Esophagus squamous epithelium (tissue), 5 donors: ENCODE results near the gene GPAT3. TPM values are rescaled to one million over a fixed set of nuclear protein-coding genes. Genes with fewer than 3 reads are reported as not detected.

ENCODE experiments used
- DNase-seq: peaks from one replicate; lab custom pipeline; 2025; lab: John Stamatoyannopoulos, UW
- H3K27ac ChIP-seq, 4 donors: fragments of 200-600 bp; sonication (generic); one replicate each; pipeline ENCODE4 v1.5.1; 2016 to 2019; ENCODE audit warnings: mild to moderate bottlenecking in 1 of 4
- H3K27me3 ChIP-seq, 4 donors: fragments of 200-600 bp; sonication (generic); 1 replicate in 3 of 4; 2 replicates in 1 of 4; pipeline versions ENCODE4 v1.5.1 to v1.6.0; 2017 to 2021; ENCODE audit warnings: antibody characterized with exemption in 1 of 4
- H3K36me3 ChIP-seq, 3 donors: fragments of 200-600 bp; sonication (generic); one replicate each; pipeline ENCODE4 v1.5.1; 2016 to 2019
- H3K4me1 ChIP-seq, 3 donors: fragments of 200-600 bp; sonication (generic); one replicate each; pipeline ENCODE4 v1.5.1; 2017 to 2019
- H3K4me3 ChIP-seq, 4 donors: fragments of 200-600 bp; sonication (generic); 1 replicate in 3 of 4; 2 replicates in 1 of 4; pipeline ENCODE4 v1.5.1; 2016 to 2019; ENCODE audit warnings: mild to moderate bottlenecking in 2 of 4, moderate library complexity in 1 of 4
- H3K9me3 ChIP-seq, 3 donors: fragments of 200-600 bp; sonication (generic); one replicate each; pipeline ENCODE4 v1.5.1; 2016 to 2019
- POLR2A ChIP-seq, 4 donors: fragments of 450-650 bp; IDR thresholded peaks; one replicate each; pipeline ENCODE4 v1.6.1; 2017; ENCODE audit warnings: antibody characterized with exemption in 4 of 4, mild to moderate bottlenecking in 4 of 4, moderate library complexity in 3 of 4
- WGBS, 2 donors: methylation state at CpG; one replicate each; pipeline ENCODE4 v1.1.5; 2018; 5-methylcytosine and 5-hydroxymethylcytosine counted together
- intact Hi-C: fragments of 100-400 bp; cut with DNase I; formaldehyde crosslinking; loops from one replicate; pipeline ENCODE4 v1.15.0; 2022
- total RNA-seq, 4 donors: library from RNA; depleted of rRNA; stranded (reverse); fragments of >200 nt; gene quantifications; one replicate each; pipeline ENCODE4 v1.1.0, GENCODE V29; 2016
- TF ChIP-seq, protein P1 (sequence below), 6 experiments: fragments of 450-650 bp in 4 of 6; fragments of 200-600 bp in 2 of 6; sonication (generic) in 2 of 6; IDR thresholded peaks; one replicate each; pipeline ENCODE4 v1.5.1; 2016 to 2019; ENCODE audit warnings: antibody characterized with exemption in 6 of 6, mild to moderate bottlenecking in 4 of 6, moderate library complexity in 4 of 6
- donor health status: DM: yes; HTN: yes; CAD: no.

The GPAT3 gene
- total RNA-seq, 4 donors from 2014 or later = 3.3 to 7.2 (median 4.2) TPM

DNA sequence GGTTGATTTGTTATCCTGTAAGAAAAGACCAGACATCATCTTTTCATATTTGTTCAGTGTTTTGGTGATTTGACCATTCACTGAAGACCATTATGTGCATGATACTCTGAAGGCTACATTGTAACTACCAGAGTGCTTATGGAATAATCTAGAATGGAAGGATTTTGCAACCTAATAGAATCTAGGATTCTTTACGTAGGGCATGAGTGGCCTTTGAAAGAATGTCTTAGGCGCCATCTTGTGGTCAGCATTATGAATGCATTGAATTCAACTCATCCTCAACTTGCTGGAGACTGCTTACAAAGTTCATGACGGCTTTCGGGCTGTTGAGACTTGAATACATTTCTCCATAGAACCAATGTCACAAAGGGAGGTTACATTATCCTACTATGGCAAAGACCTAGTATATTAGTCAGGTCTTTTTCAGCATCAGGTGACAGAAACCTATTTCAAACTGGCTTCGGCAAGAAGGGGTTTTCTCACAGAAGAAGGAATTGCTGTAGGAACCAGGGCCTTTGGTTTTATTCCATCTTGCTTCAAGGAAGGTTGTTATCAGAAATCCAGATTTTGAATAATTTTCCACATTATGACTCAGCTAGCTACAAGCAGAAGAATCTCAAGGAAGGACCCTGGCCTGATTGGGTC is 104.1 kb downstream of the GPAT3 start:
- Histone ChIP-seq H3K4me3 (no peak overlapping the region), H3K27ac (no peak overlapping the region), H3K27me3 (peaks cover 0 to 8% (median 0%) of the 10 kb centered on the region in 4 donors), H3K4me1 (peaks cover 0 to 8% (median 0%) of the 10 kb centered on the region in 3 donors), H3K9me3 (no peaks in the 10 kb centered on the region), H3K36me3 (no peaks in the 10 kb centered on the region)
- intact Hi-C loops = loop anchor here (5.0 kb wide), 1 partner anchor 133 kb away; no protein-coding TSS in a partner anchor
- 2 to 17% methylated on average over 4 to 5 of the region's 5 CpGs for WGBS, 2 donors
- no peak for DNase-seq
- TF ChIP-seq POLR2A (IDR thresholded peaks at IDR 0.05) = no peak
- TF ChIP-seq, protein P1, sequence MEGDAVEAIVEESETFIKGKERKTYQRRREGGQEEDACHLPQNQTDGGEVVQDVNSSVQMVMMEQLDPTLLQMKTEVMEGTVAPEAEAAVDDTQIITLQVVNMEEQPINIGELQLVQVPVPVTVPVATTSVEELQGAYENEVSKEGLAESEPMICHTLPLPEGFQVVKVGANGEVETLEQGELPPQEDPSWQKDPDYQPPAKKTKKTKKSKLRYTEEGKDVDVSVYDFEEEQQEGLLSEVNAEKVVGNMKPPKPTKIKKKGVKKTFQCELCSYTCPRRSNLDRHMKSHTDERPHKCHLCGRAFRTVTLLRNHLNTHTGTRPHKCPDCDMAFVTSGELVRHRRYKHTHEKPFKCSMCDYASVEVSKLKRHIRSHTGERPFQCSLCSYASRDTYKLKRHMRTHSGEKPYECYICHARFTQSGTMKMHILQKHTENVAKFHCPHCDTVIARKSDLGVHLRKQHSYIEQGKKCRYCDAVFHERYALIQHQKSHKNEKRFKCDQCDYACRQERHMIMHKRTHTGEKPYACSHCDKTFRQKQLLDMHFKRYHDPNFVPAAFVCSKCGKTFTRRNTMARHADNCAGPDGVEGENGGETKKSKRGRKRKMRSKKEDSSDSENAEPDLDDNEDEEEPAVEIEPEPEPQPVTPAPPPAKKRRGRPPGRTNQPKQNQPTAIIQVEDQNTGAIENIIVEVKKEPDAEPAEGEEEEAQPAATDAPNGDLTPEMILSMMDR (IDR thresholded peaks at IDR 0.05) = peak; percentile 51 to 82 (median 76)

DNA sequence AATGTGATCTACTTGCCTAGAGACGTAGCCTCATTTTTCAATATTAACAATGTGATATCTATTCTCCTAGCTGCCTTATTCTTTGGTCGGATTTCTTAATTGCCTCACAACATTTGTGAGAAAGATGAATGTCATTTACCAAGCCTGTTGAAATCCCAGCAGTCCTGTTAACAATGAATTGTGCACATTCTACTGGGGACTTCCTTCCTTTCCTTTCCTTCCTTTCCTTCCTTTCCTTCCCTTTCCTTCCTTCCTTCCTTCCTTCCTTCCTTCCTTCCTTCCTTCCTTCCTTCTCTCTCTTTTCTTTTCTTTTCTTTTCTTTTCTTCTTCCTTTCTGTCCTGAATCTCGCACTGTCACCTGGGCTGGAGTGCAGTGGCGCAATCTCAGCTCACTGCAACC is 107.1 kb downstream of the GPAT3 start:
- Histone ChIP-seq H3K9me3 (no peaks in the 10 kb centered on the region), H3K36me3 (no peaks in the 10 kb centered on the region), H3K27me3 (peaks cover 0 to 11% (median 0%) of the 10 kb centered on the region in 4 donors), H3K4me1 (no peaks in the 10 kb centered on the region), H3K27ac (no peak overlapping the region), H3K4me3 (no peak overlapping the region)
- TF ChIP-seq, protein P1 (IDR thresholded peaks at IDR 0.05) = no peak
- TF ChIP-seq POLR2A (IDR thresholded peaks at IDR 0.05) = no peak
- 75 to 80% methylated on average over 4 of the region's 4 CpGs for WGBS, 2 donors
- intact Hi-C loops = loop anchor here (5.0 kb wide), 1 partner anchor 136 kb away; no protein-coding TSS in a partner anchor
- DNase-seq = no peak

DNA sequence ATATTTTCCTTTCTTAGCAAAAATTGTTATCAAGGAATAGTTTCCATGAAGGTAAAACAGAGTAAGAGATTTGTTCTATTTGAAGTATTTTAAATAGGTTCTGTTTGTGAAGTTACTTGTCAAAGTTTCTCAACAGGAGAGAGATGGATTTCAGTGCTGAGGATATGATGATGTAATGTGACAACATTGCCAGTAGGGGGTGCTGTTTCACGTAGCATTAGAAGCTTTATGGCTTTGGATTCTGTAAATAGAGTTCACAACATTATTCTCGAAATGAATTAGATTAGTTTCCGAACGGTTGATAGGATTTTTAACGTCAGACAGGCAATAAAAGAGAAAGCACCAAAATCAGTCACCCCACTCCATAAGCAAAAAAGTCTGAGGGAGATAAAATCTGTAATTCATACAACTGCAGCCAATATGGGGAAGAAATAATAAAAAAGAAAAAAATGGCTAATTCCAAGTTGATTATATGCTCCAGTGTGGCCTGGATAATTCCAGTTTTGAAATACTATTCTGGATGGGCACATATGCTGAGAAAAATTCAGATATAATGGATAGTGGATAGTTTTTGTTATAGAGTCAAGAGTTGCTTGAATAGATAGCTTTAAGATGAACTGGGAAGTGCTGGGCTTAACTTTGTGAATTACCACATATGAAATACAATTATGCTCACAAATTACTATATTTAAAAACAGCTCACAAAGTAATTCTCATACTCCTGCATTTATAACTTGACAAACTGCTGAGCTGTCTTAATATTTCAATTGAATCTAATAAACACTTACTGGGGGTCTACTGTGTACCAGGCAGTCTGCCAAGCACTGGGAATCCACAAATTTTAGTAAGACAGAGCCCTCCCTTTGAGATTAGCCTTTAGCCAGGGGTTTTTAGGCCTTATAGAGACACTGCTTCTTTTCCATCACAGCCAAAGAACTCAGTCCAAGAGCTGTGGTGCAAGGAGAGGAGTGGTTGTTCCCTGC is 109.1 kb downstream of the GPAT3 start:
- H3K4me3 ChIP-seq = no peak overlapping the region
- TF ChIP-seq, protein P1 (IDR thresholded peaks at IDR 0.05) = peak; percentile 32 to 86 (median 82)
- TF ChIP-seq POLR2A (IDR thresholded peaks at IDR 0.05) = no peak
- no peaks in the 10 kb centered on the region for H3K9me3 ChIP-seq
- H3K27me3 ChIP-seq = peaks cover 0 to 11% (median 0%) of the 10 kb centered on the region in 4 donors
- no peaks in the 10 kb centered on the region for H3K36me3 ChIP-seq
- no peak overlapping the region for H3K27ac ChIP-seq
- intact Hi-C loops = loop anchor here (5.0 kb wide), 1 partner anchor 138 kb away; no protein-coding TSS in a partner anchor
- H3K4me1 ChIP-seq = no peaks in the 10 kb centered on the region
- 0% methylated on average over 5 of the region's 5 CpGs for WGBS, 2 donors
- DNase-seq = no peak

GRCh38 chr4:83646538-83647239 is 110.8 kb downstream of the GPAT3 start:
- H3K27ac ChIP-seq = no peak overlapping the region
- 65 to 75% methylated on average over 7 of the region's 7 CpGs for WGBS, 2 donors
- no peaks in the 10 kb centered on the region for H3K36me3 ChIP-seq
- no peaks in the 10 kb centered on the region for H3K4me1 ChIP-seq
- no peak overlapping the region for H3K4me3 ChIP-seq
- no peak for DNase-seq
- H3K27me3 ChIP-seq = peaks cover 0 to 11% (median 0%) of the 10 kb centered on the region in 4 donors
- intact Hi-C loops = no loop called here
- TF ChIP-seq POLR2A (IDR thresholded peaks at IDR 0.05) = no peak
- TF ChIP-seq, protein P1 (IDR thresholded peaks at IDR 0.05) = no peak
- no peaks in the 10 kb centered on the region for H3K9me3 ChIP-seq
